ENCODE data around the gene NMT1.

Gene NMT1

DNA sequence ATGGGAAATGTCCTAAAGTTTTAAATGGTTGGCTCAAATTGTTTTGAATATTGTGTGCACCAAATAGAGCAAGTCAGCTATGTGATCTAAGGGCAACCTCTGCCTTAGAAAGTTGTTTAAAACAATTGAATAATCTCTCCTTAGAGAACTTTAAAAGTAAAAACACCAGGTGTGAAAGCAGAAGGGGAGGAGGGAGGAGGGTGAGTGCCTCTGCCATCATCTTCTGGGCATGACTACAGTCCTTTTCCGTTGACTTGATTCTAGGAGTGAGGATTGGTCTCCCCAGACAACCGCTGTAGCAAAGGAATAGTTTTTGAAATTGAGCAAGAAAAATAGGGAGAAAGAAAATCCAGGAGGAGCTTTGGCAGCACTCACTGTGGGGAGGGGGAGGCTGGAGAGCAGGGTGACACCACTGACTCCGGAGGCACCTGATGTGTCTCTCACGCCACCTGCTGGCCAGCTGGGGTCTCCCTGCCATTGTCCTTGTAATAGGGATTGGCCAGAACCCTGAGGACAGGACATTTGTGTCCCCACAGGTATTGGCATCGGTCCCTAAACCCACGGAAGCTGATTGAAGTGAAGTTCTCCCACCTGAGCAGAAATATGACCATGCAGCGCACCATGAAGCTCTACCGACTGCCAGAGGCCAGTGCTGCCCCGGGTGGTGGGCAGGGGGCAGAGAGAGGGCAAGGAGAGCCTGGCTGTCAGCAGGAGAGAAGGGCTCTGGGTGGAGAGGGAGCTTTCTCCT lies 37.9 kb downstream of the NMT1 start (continued):
- TF ChIP-seq, protein P1, sequence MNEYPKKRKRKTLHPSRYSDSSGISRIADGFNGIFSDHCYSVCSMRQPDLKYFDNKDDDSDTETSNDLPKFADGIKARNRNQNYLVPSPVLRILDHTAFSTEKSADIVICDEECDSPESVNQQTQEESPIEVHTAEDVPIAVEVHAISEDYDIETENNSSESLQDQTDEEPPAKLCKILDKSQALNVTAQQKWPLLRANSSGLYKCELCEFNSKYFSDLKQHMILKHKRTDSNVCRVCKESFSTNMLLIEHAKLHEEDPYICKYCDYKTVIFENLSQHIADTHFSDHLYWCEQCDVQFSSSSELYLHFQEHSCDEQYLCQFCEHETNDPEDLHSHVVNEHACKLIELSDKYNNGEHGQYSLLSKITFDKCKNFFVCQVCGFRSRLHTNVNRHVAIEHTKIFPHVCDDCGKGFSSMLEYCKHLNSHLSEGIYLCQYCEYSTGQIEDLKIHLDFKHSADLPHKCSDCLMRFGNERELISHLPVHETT (tag by site-specific recombination; IDR thresholded peaks at IDR 0.05): 0 out of 2 replicates have a peak, but pooled peaks have one; percentile 20
- TF ChIP-seq YY2 (tag by site-specific recombination; IDR thresholded peaks at IDR 0.05) (no peak), GLIS2 (tag by site-specific recombination; IDR thresholded peaks at IDR 0.05) (no peak), ZIC2 (tag by site-specific recombination; IDR thresholded peaks at IDR 0.05) (no peak), GLI4 (tag by site-specific recombination; IDR thresholded peaks at IDR 0.05) (no peak), ZNF175 (tag by site-specific recombination; IDR thresholded peaks at IDR 0.05) (no peak), ZNF391 (tag by site-specific recombination; IDR thresholded peaks at IDR 0.05; ENCODE audit: borderline replicate concordance, low read depth) (no peak), ZNF654 (tag by site-specific recombination; IDR thresholded peaks at IDR 0.05; ENCODE audit: low read depth) (peak; percentile 94), RBAK (tag by site-specific recombination; IDR thresholded peaks at IDR 0.05) (no peak)
- TF ChIP-seq, protein P2, sequence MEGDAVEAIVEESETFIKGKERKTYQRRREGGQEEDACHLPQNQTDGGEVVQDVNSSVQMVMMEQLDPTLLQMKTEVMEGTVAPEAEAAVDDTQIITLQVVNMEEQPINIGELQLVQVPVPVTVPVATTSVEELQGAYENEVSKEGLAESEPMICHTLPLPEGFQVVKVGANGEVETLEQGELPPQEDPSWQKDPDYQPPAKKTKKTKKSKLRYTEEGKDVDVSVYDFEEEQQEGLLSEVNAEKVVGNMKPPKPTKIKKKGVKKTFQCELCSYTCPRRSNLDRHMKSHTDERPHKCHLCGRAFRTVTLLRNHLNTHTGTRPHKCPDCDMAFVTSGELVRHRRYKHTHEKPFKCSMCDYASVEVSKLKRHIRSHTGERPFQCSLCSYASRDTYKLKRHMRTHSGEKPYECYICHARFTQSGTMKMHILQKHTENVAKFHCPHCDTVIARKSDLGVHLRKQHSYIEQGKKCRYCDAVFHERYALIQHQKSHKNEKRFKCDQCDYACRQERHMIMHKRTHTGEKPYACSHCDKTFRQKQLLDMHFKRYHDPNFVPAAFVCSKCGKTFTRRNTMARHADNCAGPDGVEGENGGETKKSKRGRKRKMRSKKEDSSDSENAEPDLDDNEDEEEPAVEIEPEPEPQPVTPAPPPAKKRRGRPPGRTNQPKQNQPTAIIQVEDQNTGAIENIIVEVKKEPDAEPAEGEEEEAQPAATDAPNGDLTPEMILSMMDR (tag by site-specific recombination; IDR thresholded peaks at IDR 0.05): peak; percentile 88
- TF ChIP-seq, protein P3, sequence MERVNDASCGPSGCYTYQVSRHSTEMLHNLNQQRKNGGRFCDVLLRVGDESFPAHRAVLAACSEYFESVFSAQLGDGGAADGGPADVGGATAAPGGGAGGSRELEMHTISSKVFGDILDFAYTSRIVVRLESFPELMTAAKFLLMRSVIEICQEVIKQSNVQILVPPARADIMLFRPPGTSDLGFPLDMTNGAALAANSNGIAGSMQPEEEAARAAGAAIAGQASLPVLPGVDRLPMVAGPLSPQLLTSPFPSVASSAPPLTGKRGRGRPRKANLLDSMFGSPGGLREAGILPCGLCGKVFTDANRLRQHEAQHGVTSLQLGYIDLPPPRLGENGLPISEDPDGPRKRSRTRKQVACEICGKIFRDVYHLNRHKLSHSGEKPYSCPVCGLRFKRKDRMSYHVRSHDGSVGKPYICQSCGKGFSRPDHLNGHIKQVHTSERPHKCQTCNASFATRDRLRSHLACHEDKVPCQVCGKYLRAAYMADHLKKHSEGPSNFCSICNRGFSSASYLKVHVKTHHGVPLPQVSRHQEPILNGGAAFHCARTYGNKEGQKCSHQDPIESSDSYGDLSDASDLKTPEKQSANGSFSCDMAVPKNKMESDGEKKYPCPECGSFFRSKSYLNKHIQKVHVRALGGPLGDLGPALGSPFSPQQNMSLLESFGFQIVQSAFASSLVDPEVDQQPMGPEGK (tag by site-specific recombination; IDR thresholded peaks at IDR 0.05): peak; percentile 40; the same call in 1 of the 2 replicates

DNA sequence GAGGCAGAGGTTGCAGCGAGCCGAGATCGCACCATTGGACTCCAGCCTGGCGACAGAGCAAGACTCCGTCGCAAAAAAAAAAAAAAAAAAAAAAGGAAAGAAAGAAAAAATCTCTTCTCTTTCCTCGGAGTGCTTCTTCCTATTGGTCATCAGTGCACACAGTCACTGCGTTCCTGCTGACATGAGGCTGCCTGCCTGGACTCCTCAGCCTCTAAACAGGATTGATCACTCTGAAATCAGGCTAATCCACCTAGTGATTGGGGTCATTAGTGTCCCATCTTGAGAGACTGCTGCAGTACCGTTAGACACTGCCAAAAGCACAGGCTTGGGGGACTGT lies 40.4 kb downstream of the NMT1 start:
- POLR2A ChIA-PET: no interaction called here
- 0 out of 2 replicates have a peak overlapping the region, but pooled peaks have one; percentile 24 for H3K27ac ChIP-seq (ENCODE audit: extremely low read depth, low read depth, low read length)
- H3K4me3 ChIP-seq (ENCODE audit: low read depth, low read length): no peak overlapping the region
- H3K9me3 ChIP-seq (ENCODE audit: control insufficient read depth, insufficient read depth, low read depth, low read length): no peaks in the 10 kb centered on the region
- H3K36me3 ChIP-seq (ENCODE audit: control insufficient read depth in 2 of 2, insufficient read depth in 1 of 2, low read length in 2 of 2): peaks cover 54 to 91% of the 10 kb centered on the region in 2 experiments
- no peaks in the 10 kb centered on the region for H3K4me1 ChIP-seq (ENCODE audit: control insufficient read depth, insufficient read depth, low read length)
- CTCF ChIA-PET: interaction anchor here (0.7 to 1.5 kb wide), 2 partner anchors 80 to 81 kb away, joined by 3 to 5 read pairs; no protein-coding TSS in a partner anchor
- TF ChIP-seq ZNF404 (tag by site-specific recombination; IDR thresholded peaks at IDR 0.05) (no peak), ZNF248 (tag by site-specific recombination; IDR thresholded peaks at IDR 0.05) (no peak), KLF10 (tag by site-specific recombination; IDR thresholded peaks at IDR 0.05) (no peak), ZNF626 (tag by site-specific recombination; IDR thresholded peaks at IDR 0.05) (no peak), ZNF548 (tag by site-specific recombination; IDR thresholded peaks at IDR 0.05) (no peak), TCF7L2 (IDR thresholded peaks at IDR 0.05; ENCODE audit: borderline replicate concordance, low read depth, low read length) (no peak), HOXD13 (CRISPR knock-in tag; IDR thresholded peaks at IDR 0.05; ENCODE audit: borderline replicate concordance) (no peak), ZNF624 (tag by site-specific recombination; IDR thresholded peaks at IDR 0.05) (no peak), ZNF138 (tag by site-specific recombination; IDR thresholded peaks at IDR 0.05; ENCODE audit: borderline replicate concordance) (no peak)
- TF ChIP-seq, protein P4, sequence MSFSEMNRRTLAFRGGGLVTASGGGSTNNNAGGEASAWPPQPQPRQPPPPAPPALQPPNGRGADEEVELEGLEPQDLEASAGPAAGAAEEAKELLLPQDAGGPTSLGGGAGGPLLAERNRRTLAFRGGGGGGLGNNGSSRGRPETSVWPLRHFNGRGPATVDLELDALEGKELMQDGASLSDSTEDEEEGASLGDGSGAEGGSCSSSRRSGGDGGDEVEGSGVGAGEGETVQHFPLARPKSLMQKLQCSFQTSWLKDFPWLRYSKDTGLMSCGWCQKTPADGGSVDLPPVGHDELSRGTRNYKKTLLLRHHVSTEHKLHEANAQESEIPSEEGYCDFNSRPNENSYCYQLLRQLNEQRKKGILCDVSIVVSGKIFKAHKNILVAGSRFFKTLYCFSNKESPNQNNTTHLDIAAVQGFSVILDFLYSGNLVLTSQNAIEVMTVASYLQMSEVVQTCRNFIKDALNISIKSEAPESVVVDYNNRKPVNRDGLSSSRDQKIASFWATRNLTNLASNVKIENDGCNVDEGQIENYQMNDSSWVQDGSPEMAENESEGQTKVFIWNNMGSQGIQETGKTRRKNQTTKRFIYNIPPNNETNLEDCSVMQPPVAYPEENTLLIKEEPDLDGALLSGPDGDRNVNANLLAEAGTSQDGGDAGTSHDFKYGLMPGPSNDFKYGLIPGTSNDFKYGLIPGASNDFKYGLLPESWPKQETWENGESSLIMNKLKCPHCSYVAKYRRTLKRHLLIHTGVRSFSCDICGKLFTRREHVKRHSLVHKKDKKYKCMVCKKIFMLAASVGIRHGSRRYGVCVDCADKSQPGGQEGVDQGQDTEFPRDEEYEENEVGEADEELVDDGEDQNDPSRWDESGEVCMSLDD (tag by site-specific recombination; IDR thresholded peaks at IDR 0.05): no peak
- TF ChIP-seq, protein P5, sequence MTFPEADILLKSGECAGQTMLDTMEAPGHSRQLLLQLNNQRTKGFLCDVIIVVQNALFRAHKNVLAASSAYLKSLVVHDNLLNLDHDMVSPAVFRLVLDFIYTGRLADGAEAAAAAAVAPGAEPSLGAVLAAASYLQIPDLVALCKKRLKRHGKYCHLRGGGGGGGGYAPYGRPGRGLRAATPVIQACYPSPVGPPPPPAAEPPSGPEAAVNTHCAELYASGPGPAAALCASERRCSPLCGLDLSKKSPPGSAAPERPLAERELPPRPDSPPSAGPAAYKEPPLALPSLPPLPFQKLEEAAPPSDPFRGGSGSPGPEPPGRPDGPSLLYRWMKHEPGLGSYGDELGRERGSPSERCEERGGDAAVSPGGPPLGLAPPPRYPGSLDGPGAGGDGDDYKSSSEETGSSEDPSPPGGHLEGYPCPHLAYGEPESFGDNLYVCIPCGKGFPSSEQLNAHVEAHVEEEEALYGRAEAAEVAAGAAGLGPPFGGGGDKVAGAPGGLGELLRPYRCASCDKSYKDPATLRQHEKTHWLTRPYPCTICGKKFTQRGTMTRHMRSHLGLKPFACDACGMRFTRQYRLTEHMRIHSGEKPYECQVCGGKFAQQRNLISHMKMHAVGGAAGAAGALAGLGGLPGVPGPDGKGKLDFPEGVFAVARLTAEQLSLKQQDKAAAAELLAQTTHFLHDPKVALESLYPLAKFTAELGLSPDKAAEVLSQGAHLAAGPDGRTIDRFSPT (tag by site-specific recombination; IDR thresholded peaks at IDR 0.05): no peak
- TF ChIP-seq, protein P1 (tag by site-specific recombination; IDR thresholded peaks at IDR 0.05): no peak
- TF ChIP-seq, protein P6, sequence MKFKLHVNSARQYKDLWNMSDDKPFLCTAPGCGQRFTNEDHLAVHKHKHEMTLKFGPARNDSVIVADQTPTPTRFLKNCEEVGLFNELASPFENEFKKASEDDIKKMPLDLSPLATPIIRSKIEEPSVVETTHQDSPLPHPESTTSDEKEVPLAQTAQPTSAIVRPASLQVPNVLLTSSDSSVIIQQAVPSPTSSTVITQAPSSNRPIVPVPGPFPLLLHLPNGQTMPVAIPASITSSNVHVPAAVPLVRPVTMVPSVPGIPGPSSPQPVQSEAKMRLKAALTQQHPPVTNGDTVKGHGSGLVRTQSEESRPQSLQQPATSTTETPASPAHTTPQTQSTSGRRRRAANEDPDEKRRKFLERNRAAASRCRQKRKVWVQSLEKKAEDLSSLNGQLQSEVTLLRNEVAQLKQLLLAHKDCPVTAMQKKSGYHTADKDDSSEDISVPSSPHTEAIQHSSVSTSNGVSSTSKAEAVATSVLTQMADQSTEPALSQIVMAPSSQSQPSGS (tag by site-specific recombination; IDR thresholded peaks at IDR 0.05; ENCODE audit: low read depth): no peak

Measured in HEK293 (cell line).